Esophagus muscularis mucosa (tissue), 4 donors: ENCODE results near the gene RASAL2. TPM values are rescaled to one million over a fixed set of nuclear protein-coding genes. Genes with fewer than 3 reads are reported as not detected.
A peak's percentile ranks its signal among the peaks of the same experiment; 100 is the strongest.

Experiments used
- DNase-seq: peaks from one replicate; pipeline ENCODE4 v3.0.0-alpha.2; 2017; ENCODE audit errors: extremely low spot score
- H3K27ac ChIP-seq, 4 donors: fragments of 200-600 bp; sonication (generic); replicated peaks in 1 of 4; 1 replicate in 3 of 4; 2 replicates in 1 of 4; pipeline ENCODE4 v1.5.1; 2016 to 2019; ENCODE audit warnings: mild to moderate bottlenecking in 1 of 4
- H3K27me3 ChIP-seq, 4 donors: fragments of 200-600 bp; sonication (generic); one replicate each; pipeline versions ENCODE4 v1.5.1 to v1.6.0; 2016 to 2019
- H3K36me3 ChIP-seq, 4 donors: fragments of 200-600 bp; sonication (generic); one replicate each; pipeline ENCODE4 v1.5.1; 2016 to 2019
- H3K4me1 ChIP-seq, 4 donors: fragments of 200-600 bp; sonication (generic); one replicate each; pipeline ENCODE4 v1.5.1; 2016 to 2019
- H3K4me3 ChIP-seq, 4 donors: fragments of 200-600 bp; sonication (generic); 1 replicate in 2 of 4; 2 replicates in 2 of 4; pipeline ENCODE4 v1.5.1; 2016 to 2019; ENCODE audit warnings: mild to moderate bottlenecking in 4 of 4, moderate library complexity in 1 of 4
- H3K9me3 ChIP-seq, 4 donors: fragments of 200-600 bp; sonication (generic); 1 replicate in 3 of 4; 2 replicates in 1 of 4; pipeline ENCODE4 v1.5.1; 2016 to 2019
- CTCF ChIP-seq, 3 experiments: fragments of 200-600 bp in 2 of 3; fragments of 450-650 bp in 1 of 3; sonication (generic) in 2 of 3; IDR thresholded peaks; one replicate each; pipeline ENCODE4 v1.5.1; 2017 to 2019; ENCODE audit warnings: antibody characterized with exemption in 3 of 3, mild to moderate bottlenecking in 2 of 3, moderate library complexity in 1 of 3
- EP300 ChIP-seq: sonication (generic); formaldehyde crosslinking; IDR thresholded peaks from one replicate; pipeline ENCODE4 v1.6.1; 2017; ENCODE audit warnings: antibody characterized with exemption
- POLR2A ChIP-seq: fragments of 450-650 bp; IDR thresholded peaks from one replicate; pipeline ENCODE4 v1.6.1; 2017; ENCODE audit warnings: antibody characterized with exemption, moderate library complexity, mild to moderate bottlenecking, low read depth
- POLR2AphosphoS5 ChIP-seq, 2 donors: sonication (generic); formaldehyde crosslinking; IDR thresholded peaks; one replicate each; pipeline ENCODE4 v1.6.1; 2017; ENCODE audit warnings: antibody characterized with exemption in 2 of 2
- WGBS: methylation state at CpG from one replicate; pipeline ENCODE4 v1.1.5; 2018; 5-methylcytosine and 5-hydroxymethylcytosine counted together
- intact Hi-C: fragments of 100-400 bp; cut with DNase I; formaldehyde crosslinking; loops from one replicate; pipeline ENCODE4 v1.15.1; 2023
- total RNA-seq, 4 donors: library from RNA; depleted of rRNA; stranded (reverse); fragments of >200 nt; gene quantifications; one replicate each; pipeline versions ENCODE4 v1.1.0 to v1.2.1, GENCODE V29; 2016

Gene RASAL2
- total RNA-seq, 4 donors from 2014 or later = 11.6 to 30.0 (median 22.3) TPM

- Histone ChIP-seq H3K9me3 (no peaks in the 10 kb centered on the region), H3K4me1 (peaks cover 37 to 49% (median 47%) of the 10 kb centered on the region in 4 donors), H3K27me3 (no peaks in the 10 kb centered on the region), H3K36me3 (no peaks in the 10 kb centered on the region), H3K27ac (peak overlapping the region in 3 of 4 donors; percentile 8 to 57 (median 37)), H3K4me3 (no peak overlapping the region)
- TF ChIP-seq CTCF (IDR thresholded peaks at IDR 0.05) (no peak), POLR2A (no peak)
- no peak for DNase-seq
- intact Hi-C loops = no loop called here
- WGBS = 88% methylated on average over 1 of the region's 1 CpG
Observed at GRCh38 chr1:178061620-178062019, 32.3 kb upstream of the RASAL2 start.

GRCh38 chr1:178064191-178064821, 29.6 kb upstream of the RASAL2 start:
- intact Hi-C loops = no loop called here
- no peak for TF ChIP-seq CTCF (IDR thresholded peaks at IDR 0.05)
- TF ChIP-seq POLR2AphosphoS5 (IDR thresholded peaks at IDR 0.05) = no peak
- TF ChIP-seq EP300 = no peak
- TF ChIP-seq POLR2A = no peak
- Histone ChIP-seq H3K4me1 (peaks cover 11 to 24% (median 22%) of the 10 kb centered on the region in 4 donors), H3K9me3 (no peaks in the 10 kb centered on the region), H3K4me3 (no peak overlapping the region), H3K36me3 (no peaks in the 10 kb centered on the region), H3K27ac (no peak overlapping the region), H3K27me3 (no peaks in the 10 kb centered on the region)
- 90% methylated on average over 8 of the region's 8 CpGs for WGBS
- DNase-seq = no peak

GRCh38 chr1:178065250-178065649, 28.7 kb upstream of the RASAL2 start:
- TF ChIP-seq POLR2AphosphoS5 (IDR thresholded peaks at IDR 0.05) (no peak), POLR2A (no peak), CTCF (IDR thresholded peaks at IDR 0.05) (no peak), EP300 (no peak)
- H3K27ac ChIP-seq = no peak overlapping the region
- H3K27me3 ChIP-seq = no peaks in the 10 kb centered on the region
- H3K36me3 ChIP-seq = no peaks in the 10 kb centered on the region
- H3K4me3 ChIP-seq = no peak overlapping the region
- peaks cover 7 to 16% (median 13%) of the 10 kb centered on the region in 4 donors for H3K4me1 ChIP-seq
- intact Hi-C loops = no loop called here
- no peak for DNase-seq
- 93% methylated on average over 3 of the region's 3 CpGs for WGBS
- no peaks in the 10 kb centered on the region for H3K9me3 ChIP-seq

- Histone ChIP-seq H3K4me1 (peaks cover 0 to 6% (median 3%) of the 10 kb centered on the region in 4 donors), H3K4me3 (no peak overlapping the region), H3K27me3 (no peaks in the 10 kb centered on the region), H3K27ac (no peak overlapping the region), H3K36me3 (no peaks in the 10 kb centered on the region), H3K9me3 (no peaks in the 10 kb centered on the region)
- 93% methylated on average over 8 of the region's 8 CpGs for WGBS
- DNase-seq = no peak
- TF ChIP-seq EP300 (no peak), CTCF (IDR thresholded peaks at IDR 0.05) (no peak), POLR2AphosphoS5 (IDR thresholded peaks at IDR 0.05) (no peak), POLR2A (no peak)
- intact Hi-C loops = no loop called here
Observed at GRCh38 chr1:178066296-178066907, 27.5 kb upstream of the RASAL2 start.
